HG03520 (cell line): ENCODE measurements around the gene CSTF1.
A peak's percentile ranks its signal among the peaks of the same experiment; 100 is the strongest.
"Not testable (repeated sequence)": the region's sequence is repeated elsewhere in the genome, so short reads cannot be mapped to it uniquely, and the experiment has no call there.

Experiments used
- ATAC-seq: cut with Tn5 transposase; IDR thresholded peaks from one replicate; pipeline ENCODE4 v1.9.1; 2021; ENCODE audit warnings: mild to moderate bottlenecking, moderate library complexity; ENCODE audit not compliant: unreplicated experiment

CSTF1 gene

DNA sequence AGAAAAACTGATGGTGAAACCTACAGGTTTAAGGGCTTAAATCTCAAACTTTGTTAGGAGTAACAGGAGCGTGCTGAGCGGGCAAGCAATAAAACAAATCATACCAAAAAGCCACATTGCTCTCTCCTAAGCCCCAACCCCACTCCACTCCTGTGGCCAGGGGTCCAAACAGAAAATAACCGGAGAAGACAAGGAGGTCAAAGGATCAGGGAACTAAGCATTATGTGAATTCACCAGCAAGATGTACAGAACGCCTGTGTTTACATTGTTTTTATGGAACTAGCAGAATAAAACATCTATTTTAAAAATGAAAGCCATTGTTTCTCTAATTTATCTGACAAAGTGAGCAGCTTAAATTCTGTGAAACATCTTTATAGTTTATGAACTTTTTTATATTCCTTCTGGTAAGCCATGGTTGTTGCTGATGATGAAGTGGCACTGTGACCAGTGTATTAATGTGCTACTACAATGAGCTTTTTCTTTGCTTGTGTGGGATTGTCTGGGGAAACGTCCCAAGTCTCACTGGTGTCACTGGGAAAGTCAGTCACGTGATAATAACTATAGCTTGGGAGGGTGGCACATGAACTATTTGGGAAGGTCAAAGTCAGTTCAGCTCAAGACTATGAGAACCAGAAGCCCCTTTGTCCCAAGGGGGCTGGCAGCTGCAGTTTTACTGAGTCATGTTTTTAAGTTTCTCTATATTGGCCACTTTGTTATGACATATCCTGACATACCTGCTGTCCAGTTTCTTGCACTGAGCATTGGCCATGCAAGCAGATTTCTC lies 23.9 kb upstream of the CSTF1 start:
- ATAC-seq = no peak

DNA sequence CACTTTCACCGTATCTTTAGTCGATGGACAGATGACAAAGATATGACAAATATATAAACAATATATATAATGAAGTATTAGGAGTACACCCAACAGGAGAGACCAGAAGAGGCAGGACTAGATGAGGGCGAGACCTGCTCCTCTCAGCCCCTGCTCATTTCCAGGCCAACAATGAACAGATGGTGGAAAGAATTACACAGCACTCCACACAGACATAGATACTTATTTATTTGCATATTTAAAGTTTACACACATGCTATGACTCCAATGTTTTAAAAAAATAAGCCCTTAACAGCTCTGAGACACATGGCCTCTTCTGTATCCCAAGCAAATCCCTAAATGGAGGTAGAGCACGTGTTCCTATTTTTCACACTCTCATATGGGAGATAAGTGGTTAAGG lies 23.3 kb upstream of the CSTF1 start:
- no peak for ATAC-seq

DNA sequence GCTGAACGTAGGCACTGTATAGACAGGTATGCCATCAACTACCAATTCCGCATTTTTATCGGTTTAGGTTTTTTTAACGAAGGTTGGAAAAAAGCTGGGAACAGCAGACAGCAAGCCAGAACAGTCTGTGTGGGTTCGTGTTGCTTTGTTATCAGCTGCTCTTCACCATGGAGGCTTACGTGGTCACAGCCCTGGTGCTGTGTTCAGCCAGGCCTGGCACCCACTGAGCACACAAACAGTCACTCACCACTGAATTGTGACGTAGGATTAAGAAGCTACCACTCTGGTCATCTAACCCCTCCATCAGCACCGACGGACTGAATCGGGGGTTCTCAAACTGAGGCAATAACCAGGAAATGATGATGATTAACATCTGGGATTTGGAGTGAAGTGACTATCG lies 20.5 kb upstream of the CSTF1 start:
- ATAC-seq = no peak

DNA sequence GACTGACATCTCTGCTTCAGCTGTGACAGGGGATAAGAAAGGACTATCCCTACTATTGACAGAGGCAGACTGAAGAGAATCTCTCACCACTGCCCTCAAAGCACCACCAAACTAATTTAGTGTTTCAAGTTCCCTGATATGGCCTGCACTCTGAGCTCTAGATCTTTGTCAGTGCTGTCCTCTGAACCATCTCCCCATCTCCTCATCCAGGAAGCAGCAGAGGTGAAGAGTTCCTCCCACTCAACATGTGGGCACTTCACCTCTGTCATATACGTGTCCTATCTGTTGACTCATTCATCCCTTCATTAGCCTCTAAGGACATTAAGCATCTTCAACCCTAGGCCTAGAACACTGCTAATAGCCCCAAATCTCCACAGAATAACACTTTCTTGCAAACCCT lies 19.6 kb upstream of the CSTF1 start:
- ATAC-seq = no peak

DNA sequence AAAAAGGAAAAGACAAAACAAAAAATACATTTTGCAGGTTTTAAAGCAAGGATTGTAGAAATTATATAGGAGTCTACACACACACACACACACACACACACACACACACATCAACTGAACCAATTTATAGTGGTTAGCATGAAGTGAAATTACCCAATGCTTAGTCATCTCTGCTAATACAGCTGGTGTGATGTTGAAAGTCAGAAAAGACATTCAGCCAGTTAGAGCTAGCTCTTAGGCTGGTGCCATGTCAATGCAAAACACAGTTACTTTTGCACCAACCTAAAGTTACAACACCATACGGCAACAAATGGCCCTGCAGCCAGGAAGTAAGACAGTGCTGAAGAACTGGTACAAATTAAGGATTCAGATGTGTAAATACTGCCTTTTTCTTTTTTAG lies 18.5 kb upstream of the CSTF1 start:
- peak; percentile 48 for ATAC-seq

DNA sequence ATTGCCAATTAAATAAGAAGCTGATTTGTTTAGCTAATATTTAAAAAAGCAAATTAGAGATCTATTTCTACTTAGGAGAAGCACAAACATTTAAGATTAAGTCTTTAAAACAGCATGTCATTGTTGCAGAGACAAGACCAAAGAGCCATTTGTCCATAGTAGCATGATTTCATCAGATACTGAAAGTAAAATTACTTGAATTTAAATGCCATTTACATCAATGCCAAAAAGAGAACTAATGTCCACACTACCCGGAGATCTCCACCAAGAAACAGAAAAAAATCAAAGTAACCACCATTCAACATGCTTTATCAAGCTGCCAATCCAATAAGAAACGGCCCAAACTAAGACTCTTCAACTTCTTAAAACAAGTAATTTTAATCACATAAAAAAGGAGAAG lies 16.1 kb upstream of the CSTF1 start:
- no peak for ATAC-seq

DNA sequence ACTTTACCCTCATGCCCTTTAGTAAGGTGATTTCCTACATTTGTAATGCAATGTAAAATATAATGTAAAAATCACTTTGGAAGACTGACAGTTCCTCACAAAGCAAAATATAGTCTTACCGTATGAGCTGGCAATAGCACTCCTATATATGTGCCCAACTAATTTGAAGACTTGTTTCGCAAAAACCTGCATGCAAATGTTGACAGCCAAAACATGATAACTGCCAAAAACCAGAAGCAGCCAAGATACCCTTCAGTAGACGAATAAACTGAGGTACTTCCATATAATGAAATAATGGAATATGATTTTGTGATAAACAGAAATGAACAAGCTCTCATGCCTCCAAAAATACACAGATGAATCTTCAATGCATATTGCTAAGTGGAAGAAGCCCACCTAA lies 14.1 kb upstream of the CSTF1 start:
- no peak for ATAC-seq

DNA sequence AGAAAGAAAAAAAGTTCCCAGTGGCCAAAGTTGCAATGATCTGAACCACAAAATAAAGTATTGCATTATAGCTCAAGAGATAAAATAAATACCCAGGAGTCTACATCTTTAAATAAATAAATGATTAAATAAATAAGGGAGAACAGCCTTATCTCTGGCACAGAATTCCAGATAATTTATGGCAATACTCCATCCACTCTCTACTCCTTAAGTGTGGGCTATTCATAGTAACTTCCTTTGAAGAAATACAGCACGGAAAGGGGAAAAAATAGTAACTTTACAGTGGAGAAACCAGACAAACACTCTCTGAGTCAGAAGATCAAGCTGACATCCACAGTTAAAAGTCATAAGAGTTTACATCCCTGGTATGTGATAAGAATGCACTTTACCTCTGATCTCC lies 12.1 kb upstream of the CSTF1 start:
- no peak for ATAC-seq

DNA sequence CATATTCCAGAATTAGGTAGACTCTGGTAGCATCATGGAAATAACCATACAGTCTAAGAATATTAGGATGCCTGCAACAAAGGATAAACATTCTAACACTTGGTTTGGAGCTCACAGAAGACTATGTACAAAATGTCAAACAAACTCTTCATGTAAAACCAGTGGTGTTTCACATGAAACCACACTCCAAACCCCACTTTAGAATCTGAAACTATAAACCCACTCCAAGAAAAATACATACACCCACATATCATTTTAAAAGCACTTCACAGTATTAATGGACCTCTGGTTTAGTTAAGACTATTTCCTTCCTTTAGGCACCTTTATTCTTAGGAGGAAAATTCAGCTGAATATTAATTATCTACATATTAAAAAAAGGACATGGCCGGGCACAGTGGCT lies 10.9 kb upstream of the CSTF1 start:
- no peak for ATAC-seq

DNA sequence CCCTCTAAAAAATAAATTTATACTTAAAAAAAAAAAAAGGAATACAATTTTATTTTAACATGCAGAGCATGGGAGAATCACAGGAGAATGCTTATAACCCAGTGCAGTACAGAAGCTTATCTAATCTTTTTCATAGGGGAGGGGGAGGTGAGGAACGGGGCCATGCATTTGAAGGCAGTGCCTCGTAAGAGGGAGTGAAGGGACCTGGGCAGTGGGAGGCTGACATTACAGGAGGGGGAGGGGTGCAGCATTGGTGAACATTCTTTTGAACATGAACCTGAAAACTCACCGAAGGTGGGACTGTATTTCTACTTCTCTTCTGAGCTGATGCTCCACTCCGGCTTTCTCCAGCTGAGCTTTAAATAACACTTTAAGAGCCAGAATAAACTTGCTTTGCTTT lies 9.7 kb upstream of the CSTF1 start:
- no peak for ATAC-seq

DNA sequence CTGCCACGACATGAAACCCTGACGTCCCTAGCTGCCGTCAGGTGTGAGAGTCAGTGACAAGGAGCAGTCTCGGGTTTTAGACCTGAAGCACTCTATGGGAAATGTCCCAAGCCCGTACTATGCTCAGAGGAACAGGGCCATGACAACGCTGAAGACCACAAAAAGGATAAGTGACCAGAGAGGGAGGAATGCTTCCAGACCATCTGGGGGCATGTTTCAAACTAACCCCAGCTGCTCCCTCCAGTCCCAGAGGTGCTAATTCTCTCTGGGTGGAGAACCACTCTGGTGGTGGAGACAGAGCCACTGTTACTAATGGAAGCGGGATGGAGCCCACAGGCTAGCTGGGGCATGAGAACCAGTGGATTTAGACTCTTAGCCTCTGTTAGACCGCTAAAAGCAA lies 9.1 kb upstream of the CSTF1 start:
- ATAC-seq = no peak

DNA sequence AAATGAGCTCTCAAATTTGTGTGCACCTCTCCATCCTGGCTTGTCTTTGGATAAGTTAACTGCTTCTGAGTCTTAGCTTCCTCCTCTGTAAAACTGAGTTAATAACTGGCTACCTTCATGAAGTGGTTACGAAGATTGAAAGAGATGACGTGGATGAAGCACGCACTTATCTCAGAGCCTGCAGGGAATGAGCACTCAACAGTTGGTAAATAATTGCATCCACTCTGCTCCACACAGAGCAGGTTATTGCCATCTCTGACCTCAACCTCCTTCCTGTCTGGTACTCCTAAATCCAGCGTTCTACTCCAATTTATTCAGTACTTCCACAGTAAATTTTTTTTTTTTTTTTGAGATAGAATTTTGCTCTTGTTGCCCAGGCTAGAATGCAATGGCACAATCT lies 7.3 kb upstream of the CSTF1 start:
- no peak for ATAC-seq

DNA sequence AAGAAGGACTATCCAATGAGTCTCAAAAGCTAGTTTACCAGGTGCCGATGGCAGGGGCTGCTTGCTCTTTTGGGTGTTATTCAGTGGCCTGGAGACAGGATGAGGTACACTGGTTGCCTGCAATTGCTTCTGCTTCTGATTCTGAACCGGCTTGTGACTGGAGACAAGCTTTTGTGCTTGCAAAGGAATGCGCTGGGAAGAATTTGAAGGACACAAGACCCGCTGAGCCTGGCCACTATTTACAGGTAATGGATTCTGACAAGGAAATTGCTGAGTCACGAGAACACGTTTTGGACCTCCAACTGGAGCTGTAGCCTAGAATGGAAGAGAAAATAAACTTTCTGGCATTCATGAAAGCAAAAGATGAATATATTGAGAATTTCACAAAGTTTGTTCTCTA lies 6.2 kb upstream of the CSTF1 start:
- no peak for ATAC-seq

DNA sequence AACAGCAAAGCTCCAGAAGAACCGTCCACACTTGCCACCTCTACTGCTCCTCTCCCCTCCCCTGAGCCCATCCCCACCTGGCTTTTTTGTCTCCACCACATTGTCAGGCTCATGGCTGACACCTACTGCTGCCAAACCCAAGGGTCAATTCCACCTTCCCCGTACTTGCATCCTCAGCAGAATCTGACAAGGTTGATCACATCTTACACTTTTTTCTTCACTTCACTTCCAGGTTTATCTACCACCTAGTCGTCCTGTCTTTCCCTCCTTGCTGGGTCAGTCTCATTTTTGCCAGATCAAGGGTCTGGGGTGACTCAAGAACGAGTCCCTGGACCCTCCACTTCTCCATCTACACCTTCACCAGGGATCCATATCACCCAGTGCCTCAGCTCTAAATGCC lies 3.6 kb upstream of the CSTF1 start:
- no peak for ATAC-seq

DNA sequence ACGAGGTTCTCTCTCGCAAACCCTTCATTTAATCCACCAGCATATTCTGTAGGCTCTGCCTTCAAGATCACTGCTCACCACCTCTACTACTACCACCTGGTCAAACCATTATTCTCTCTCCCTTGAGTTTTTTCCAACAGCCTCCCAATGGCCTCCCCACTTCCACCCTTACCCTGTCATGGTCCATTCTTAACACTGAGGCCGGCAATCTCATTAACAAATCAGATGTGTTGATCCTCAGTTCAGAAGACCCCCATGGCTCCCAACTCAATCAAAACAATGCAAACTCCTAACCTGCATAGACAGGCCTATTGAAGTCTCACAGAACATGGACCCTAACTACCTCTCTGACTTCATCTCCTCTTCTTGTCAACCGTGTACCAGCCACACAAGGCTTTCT lies 2.6 kb upstream of the CSTF1 start:
- ATAC-seq = no peak

DNA sequence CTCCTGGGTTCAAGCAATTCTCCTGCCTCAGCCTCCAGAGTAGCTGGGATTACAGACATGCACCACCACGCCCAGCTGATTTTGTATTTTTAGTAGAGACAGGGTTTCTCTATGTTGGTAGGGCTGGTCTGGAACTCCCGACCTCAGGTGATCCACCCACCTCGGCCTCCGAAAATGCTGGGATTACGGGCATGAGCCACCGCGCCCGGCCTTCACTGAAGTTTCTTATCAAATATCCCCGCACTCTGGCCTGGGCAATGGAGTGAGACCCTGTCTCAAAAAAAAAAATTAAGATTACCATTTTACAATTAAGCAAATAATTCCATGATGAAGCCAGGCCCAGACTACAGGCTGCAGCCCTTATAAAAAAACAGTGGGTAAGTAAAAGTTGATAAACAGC lies 2.0 kb upstream of the CSTF1 start:
- not testable (repeated sequence) for ATAC-seq

DNA sequence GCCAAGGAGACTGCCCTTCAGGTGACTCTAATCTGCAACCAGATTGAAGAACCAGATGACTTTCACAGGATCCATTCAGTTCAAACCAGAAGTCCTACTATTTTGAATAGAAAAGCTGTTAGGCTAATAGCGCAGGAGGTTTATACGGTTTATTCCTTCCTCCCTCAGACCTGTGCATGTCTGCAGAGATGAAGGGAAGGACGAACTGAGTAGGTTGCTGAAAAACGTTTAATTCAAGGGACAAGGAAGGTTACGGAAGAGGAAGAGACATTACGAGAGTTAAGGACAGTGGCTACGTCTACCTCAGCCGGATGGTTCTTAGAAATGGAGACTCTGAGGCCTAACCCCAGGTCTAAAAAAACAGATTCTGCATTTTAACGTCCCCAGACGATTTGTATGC lies 1.4 kb upstream of the CSTF1 start:
- no peak for ATAC-seq

DNA sequence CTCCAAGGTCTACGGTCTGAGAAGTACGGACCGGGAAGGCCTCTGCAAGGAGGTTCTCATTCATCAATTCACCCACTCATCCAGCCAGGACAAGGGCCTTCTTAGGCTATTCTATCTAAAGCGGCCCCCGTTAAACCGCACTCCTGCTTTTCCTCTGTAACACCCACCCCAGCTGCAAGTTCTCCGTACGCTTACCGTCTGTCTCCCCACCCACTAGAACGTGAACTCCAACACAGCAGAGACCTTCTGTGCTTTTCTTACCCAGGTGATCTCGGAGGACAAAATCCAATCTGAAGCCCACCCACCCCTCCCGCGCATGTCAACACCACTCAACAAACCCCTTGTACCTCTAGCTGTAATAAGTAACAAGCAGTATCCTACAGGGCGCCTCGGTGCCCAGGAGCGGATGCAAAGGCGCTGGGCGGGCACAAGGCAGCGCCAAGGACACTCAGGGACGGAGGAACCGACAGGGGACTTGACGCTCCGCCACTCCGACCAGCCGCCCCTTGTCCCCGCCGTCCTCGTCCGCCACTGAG lies 781 bp upstream of the CSTF1 start:
- ATAC-seq = peak; percentile 21

DNA sequence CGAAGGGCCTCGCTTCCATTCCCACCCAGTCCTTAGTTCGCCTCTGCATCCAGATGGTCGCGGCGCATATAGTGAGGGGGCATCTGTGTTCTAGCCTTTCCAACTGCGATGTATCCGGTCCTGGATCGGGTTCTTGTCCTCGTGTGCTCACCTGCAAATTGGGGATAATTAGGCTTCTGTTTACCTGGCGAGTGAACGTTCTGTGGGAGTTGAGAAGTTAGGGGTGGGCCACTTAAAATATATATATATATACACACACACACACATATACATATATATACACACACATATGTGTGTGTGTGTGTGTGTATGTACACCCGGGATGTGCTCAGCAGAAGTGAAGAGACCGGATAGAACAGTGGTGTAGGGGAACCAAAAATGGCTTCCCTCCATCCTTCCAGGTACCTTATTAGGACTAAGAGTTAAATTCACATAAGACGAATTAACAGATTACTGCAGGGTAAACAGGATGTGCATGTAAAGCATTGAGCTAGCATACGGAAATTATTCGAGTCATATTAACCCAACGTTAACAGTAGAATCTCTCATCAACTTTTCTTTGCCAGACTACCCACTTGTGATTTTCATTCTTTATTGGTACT lies 537 bp downstream of the CSTF1 start:
- no peak for ATAC-seq

DNA sequence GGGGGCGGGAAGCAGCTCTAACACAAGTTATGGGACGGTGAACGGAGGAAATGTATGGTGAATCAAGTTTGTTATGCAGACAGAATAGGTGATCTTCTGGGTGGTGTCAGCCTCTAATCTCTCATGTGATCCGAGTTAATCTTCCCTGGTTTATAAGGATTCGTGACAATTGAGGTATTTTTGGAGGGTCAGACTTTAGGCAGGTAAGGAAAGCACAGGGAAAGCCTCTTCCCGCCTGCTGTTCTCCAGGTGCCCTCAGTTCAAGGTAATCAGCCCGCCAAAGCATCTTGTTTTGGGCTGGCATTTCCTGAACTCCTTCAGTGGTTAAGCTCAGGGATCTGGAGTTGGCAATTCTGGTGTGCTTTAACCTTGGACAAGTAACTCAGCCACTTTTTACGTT lies 1.2 kb downstream of the CSTF1 start:
- no peak for ATAC-seq

DNA sequence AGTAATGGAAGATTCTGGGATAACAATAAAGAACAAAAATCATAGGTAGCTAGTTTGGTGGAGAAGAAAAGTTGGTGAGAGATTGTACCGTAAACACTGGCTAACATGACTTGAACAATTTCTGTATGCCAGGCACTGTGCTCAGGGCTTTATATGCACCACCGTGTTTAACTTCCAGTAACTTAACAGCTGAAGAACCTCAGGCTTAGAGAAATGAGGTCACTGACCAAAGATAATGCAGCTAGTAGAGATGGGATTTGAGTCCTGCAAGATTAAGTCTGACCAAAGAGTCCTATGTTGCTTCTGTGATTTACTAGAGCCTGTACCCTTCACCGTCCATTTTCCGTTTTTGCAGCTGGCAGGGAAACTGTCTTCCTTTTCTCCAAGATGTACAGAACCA lies 2.7 kb downstream of the CSTF1 start:
- no peak for ATAC-seq

DNA sequence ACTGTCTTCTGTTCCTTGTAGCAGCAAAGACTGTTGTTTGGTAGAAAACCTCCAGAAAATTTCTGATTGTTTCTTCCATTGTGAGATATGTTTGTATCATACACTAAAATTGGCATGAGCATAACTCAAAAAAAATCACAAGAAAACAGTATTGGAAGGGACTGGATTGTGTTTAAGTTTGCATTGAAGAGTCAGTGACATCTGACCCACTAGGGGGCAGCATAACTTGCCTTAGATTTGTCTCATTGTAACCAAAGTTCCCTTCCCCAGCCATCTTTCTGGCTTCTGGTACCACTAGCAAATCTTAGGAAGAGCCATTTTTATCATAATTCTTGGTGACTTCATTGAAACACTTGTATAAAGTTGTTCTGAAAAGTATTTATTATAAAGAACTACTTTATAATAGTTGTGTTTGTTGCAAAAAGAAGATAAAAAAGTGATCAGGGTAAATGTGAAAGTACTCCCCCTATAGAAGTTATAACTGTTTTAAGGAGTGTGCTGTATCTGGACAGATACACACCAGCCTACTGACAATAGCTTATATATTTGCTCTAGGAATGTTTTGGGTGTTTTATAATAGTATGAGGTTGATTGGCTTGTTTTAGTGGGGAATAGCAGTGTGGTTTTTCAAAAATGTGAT lies 7.7 kb downstream of the CSTF1 start:
- ATAC-seq = no peak
